SK-N-SH (cell line): Measurements from ENCODE around the gene CLVS2. TPM values are rescaled to one million over a fixed set of nuclear protein-coding genes. Genes with fewer than 3 reads are reported as not detected.

Experiments used
- CTCF ChIA-PET: fragments of 300-600, 350-600 bp; formaldehyde crosslinking; extraction: SDS; loops from one replicate; lab custom pipeline; 2021; lab: Yijun Ruan, JAX
- POLR2A ChIA-PET: fragments of 350-600 bp; sonication (Branson Sonifier 250); formaldehyde crosslinking; extraction: SDS; loops from one replicate; lab custom pipeline; 2020; ENCODE audit warnings: antibody characterized with exemption, inconsistent platforms; lab: Yijun Ruan, JAX
- DNase-seq: peaks from one replicate; pipeline ENCODE4 v3.0.0; 2012
- H2AFZ ChIP-seq: fragments of 200-600 bp; sonication (generic); 2 replicates; pipeline ENCODE4 v1.8.1; 2016; ENCODE audit warnings: antibody characterized with exemption, mild to moderate bottlenecking, low read depth
- H3F3A ChIP-seq: fragments of 200-600 bp; sonication (generic); replicated peaks from 2 replicates; pipeline ENCODE3; 2016; ENCODE audit warnings: antibody characterized with exemption, mild to moderate bottlenecking; ENCODE audit not compliant: insufficient read depth
- H3K27ac ChIP-seq, 2 experiments: fragments of 200-500 bp in 1 of 2; fragments of 200-600 bp in 1 of 2; sonication (Bioruptor generic) in 1 of 2; sonication (generic), shearing (Covaris generic) in 1 of 2; 2 replicates each; pipeline versions ENCODE4 v1.5.1 to v1.6.1; 2014 to 2016; ENCODE audit warnings: low read depth in 2 of 2, inconsistent platforms in 1 of 2, low read length in 1 of 2, mild to moderate bottlenecking in 1 of 2, mixed read lengths in 1 of 2
- H3K27me3 ChIP-seq: fragments of 200-600 bp; sonication (generic), shearing (Covaris generic); 2 replicates; pipeline ENCODE4 v1.6.1; 2016; ENCODE audit warnings: mixed run types; ENCODE audit not compliant: insufficient read depth
- H3K36me3 ChIP-seq, 2 experiments: fragments of 200-500 bp in 1 of 2; fragments of 200-600 bp in 1 of 2; sonication (Bioruptor generic) in 1 of 2; sonication (generic) in 1 of 2; replicated peaks in 1 of 2; 2 replicates each; pipeline versions ENCODE3 to v1.5.1; 2014 to 2016; ENCODE audit warnings: low read length in 1 of 2, mild to moderate bottlenecking in 1 of 2; ENCODE audit not compliant: insufficient read depth in 2 of 2, control insufficient read depth in 1 of 2
- H3K4me1 ChIP-seq, 2 experiments: fragments of 200-500 bp in 1 of 2; fragments of 200-600 bp in 1 of 2; sonication (Bioruptor generic) in 1 of 2; sonication (generic), shearing (Covaris generic) in 1 of 2; 2 replicates each; pipeline versions ENCODE4 v1.5.1 to v1.6.1; 2014 to 2016; ENCODE audit warnings: low read depth in 1 of 2, low read length in 1 of 2, mixed run types in 1 of 2; ENCODE audit not compliant: insufficient read depth in 2 of 2, control insufficient read depth in 1 of 2
- H3K4me2 ChIP-seq: fragments of 200-600 bp; sonication (generic), shearing (Covaris generic); 2 replicates; pipeline ENCODE4 v1.6.1; 2017; ENCODE audit warnings: mixed run types
- H3K4me3 ChIP-seq, 2 experiments: fragments of 200-500 bp in 1 of 2; fragments of 200-600 bp in 1 of 2; sonication (Bioruptor generic) in 1 of 2; sonication (generic), shearing (Covaris generic) in 1 of 2; 2 replicates each; pipeline versions ENCODE4 v1.5.1 to v1.8.1; 2014 to 2016; ENCODE audit warnings: low read depth in 2 of 2, inconsistent platforms in 1 of 2, low read length in 1 of 2, mild to moderate bottlenecking in 1 of 2, mixed read lengths in 1 of 2, moderate library complexity in 1 of 2
- H3K79me2 ChIP-seq: fragments of 200-600 bp; sonication (generic); 2 replicates; pipeline ENCODE4 v1.8.1; 2017; ENCODE audit warnings: mild to moderate bottlenecking; ENCODE audit not compliant: insufficient read depth
- H3K9ac ChIP-seq: fragments of 200-600 bp; sonication (generic); 2 replicates; pipeline ENCODE4 v1.6.1; 2017; ENCODE audit warnings: mixed run types
- H3K9me2 ChIP-seq: fragments of 200-600 bp; sonication (generic); 2 replicates; pipeline ENCODE4 v1.6.1; 2017; ENCODE audit warnings: mixed run types
- H3K9me3 ChIP-seq: fragments of 200-600 bp; sonication (generic); 2 replicates; pipeline ENCODE4 v1.6.1; 2017; ENCODE audit warnings: mixed run types, mild to moderate bottlenecking, moderate library complexity
- H4K20me1 ChIP-seq: fragments of 200-600 bp; sonication (generic); 2 replicates; pipeline ENCODE4 v1.6.1; 2017; ENCODE audit warnings: mild to moderate bottlenecking, mixed run types; ENCODE audit not compliant: insufficient read depth
- EP300 ChIP-seq, 2 experiments: IDR thresholded peaks; 2 replicates each; pipeline versions ENCODE4 v1.4.0 to v1.6.1; 2012; ENCODE audit warnings: borderline replicate concordance in 1 of 2, low read depth in 1 of 2, low read length in 1 of 2
- EZH2phosphoT487 ChIP-seq: fragments of 200-600 bp; sonication (generic); IDR thresholded peaks from 2 replicates; pipeline ENCODE4 v1.6.1; 2017; ENCODE audit warnings: low read depth, mixed run types, mild to moderate bottlenecking, antibody characterized with exemption, moderate library complexity, borderline replicate concordance
- GATA2 ChIP-seq: sonication (generic); formaldehyde crosslinking; IDR thresholded peaks from 2 replicates; pipeline ENCODE4 v1.5.0; 2020; ENCODE audit warnings: mild to moderate bottlenecking, missing genetic modification reagents
- RAD21 ChIP-seq: IDR thresholded peaks from 2 replicates; pipeline ENCODE4 v1.6.1; 2012; ENCODE audit warnings: mild to moderate bottlenecking, low read length
- REST ChIP-seq: IDR thresholded peaks from 2 replicates; pipeline ENCODE4 v1.6.1; 2012; ENCODE audit warnings: mild to moderate bottlenecking, low read depth, low read length, moderate library complexity
- TAF1 ChIP-seq: IDR thresholded peaks from 2 replicates; pipeline ENCODE4 v1.6.1; 2012; ENCODE audit warnings: low read depth, mild to moderate bottlenecking, low read length, moderate library complexity, borderline replicate concordance
- USF2 ChIP-seq: fragments of 150-350 bp; IDR thresholded peaks from 2 replicates; pipeline ENCODE4 v1.6.1; 2017; ENCODE audit warnings: antibody characterized with exemption, low read length, low read depth, borderline replicate concordance
- WGBS: methylation state at CpG from one replicate; pipeline ENCODE4 v1.1.6; 2017; ENCODE audit warnings: low lambda C conversion rate; 5-methylcytosine and 5-hydroxymethylcytosine counted together
- polyA plus RNA-seq, 3 experiments: library from polyadenylated mRNA; depleted of rRNA; stranded (reverse); fragments of >200 nt; gene quantifications; 2 replicates each; pipeline ENCODE4 v1.2.3, GENCODE V29; 2012

The CLVS2 gene
- polyA plus RNA-seq, 1 of the 3 experiments (the other 2 are of a cell fraction), result 0.05 TPM

GRCh38 chr6:123091896-123092271 lies 95.8 kb downstream of the CLVS2 start:
- no peak for DNase-seq
- no peaks in the 10 kb centered on the region for H3K79me2 ChIP-seq
- no peaks in the 10 kb centered on the region for H4K20me1 ChIP-seq
- no peaks in the 10 kb centered on the region for H3K9me2 ChIP-seq
- peaks cover 0 to 6% of the 10 kb centered on the region in 2 experiments; a peak in 2 of 4 replicates for H3K4me1 ChIP-seq
- no peaks in the 10 kb centered on the region for H3F3A ChIP-seq
- H3K4me2 ChIP-seq, result no peak overlapping the region
- peak overlapping the region in 1 of 2 experiments; percentile 83; a peak in 2 of 4 replicates for H3K27ac ChIP-seq
- ChIA-PET CTCF (interaction anchor here (0.8 kb wide), 1 partner anchor 12 kb away, joined by 3 read pairs; no protein-coding TSS in a partner anchor), POLR2A (no interaction called here)
- no peaks in the 10 kb centered on the region for H3K36me3 ChIP-seq
- no peak overlapping the region for H3K9ac ChIP-seq
- no peaks in the 10 kb centered on the region for H3K9me3 ChIP-seq
- no peak overlapping the region for H2AFZ ChIP-seq
- no peak overlapping the region for H3K4me3 ChIP-seq
- no peak for TF ChIP-seq EZH2phosphoT487
- TF ChIP-seq EP300 (IDR thresholded peaks at IDR 0.05; ENCODE audit: borderline replicate concordance in 1 of 2, low read depth in 1 of 2, low read length in 1 of 2), result no peak
- H3K27me3 ChIP-seq, result no peaks in the 10 kb centered on the region

- ChIA-PET CTCF (no interaction called here), POLR2A (no interaction called here)
- WGBS, result 6% methylated on average over 1 of the region's 1 CpG
- Histone ChIP-seq H3K4me3 (no peak overlapping the region), H3K4me1 (peaks cover 0 to 6% of the 10 kb centered on the region in 2 experiments; a peak in 2 of 4 replicates), H3K9ac (no peak overlapping the region), H3K9me3 (no peaks in the 10 kb centered on the region), H4K20me1 (no peaks in the 10 kb centered on the region), H3K36me3 (no peaks in the 10 kb centered on the region), H3K27me3 (no peaks in the 10 kb centered on the region), H2AFZ (no peak overlapping the region), H3F3A (no peaks in the 10 kb centered on the region), H3K9me2 (no peaks in the 10 kb centered on the region), H3K79me2 (no peaks in the 10 kb centered on the region), H3K4me2 (no peak overlapping the region), H3K27ac (no peak overlapping the region)
- DNase-seq, result no peak
- no peak for TF ChIP-seq EZH2phosphoT487
- TF ChIP-seq EP300 (IDR thresholded peaks at IDR 0.05; ENCODE audit: borderline replicate concordance in 1 of 2, low read depth in 1 of 2, low read length in 1 of 2), result no peak
- TF ChIP-seq REST, result no peak
- no peak for TF ChIP-seq RAD21
- TF ChIP-seq USF2, result no peak
- no peak for TF ChIP-seq TAF1
- no peak for TF ChIP-seq GATA2 (CRISPR knock-in tag)
These were observed 98.8 kb downstream of the CLVS2 start for GRCh38 chr6:123094795-123095194.
